Kidney capillary endothelial cell (primary cell): ENCODE results near the gene C1orf50.
A peak's percentile ranks its signal among the peaks of the same experiment; 100 is the strongest.
"Not testable (repeated sequence)": the region's sequence is repeated elsewhere in the genome, so short reads cannot be mapped to it uniquely, and the experiment has no call there.

Experiments used
- DNase-seq: peaks from one replicate; pipeline ENCODE4 v3.0.0-alpha.2; 2018; ENCODE audit warnings: low spot score

The C1orf50 gene

DNA sequence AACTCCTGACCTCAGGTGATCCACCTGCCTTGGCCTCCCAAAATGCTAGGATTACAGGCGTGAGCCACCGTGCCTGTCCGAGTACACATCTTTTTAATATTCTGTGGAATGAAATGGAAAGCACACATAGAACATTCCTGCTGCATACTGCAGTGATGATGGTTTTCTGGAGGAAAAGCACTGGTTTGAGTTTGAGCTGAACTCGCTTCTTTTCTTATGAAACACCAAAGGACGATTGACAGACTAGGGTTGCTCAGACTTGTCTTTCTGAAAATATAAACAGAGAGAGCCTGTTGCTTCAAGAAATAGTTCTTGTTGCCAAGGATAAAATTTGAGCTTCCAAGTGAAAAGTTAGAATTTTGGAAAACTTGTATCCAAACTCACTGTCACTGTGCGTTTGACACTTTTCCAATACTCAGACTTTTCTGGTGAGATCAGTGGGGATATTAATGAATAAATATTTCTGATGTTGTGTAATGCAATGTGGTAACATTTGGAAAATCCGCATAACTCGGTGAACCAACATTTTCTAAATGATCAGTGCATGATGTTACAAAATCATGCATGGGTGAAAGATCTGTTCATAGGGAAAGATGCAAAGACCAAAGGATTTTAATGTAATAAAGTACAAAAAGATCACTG is 34.9 kb downstream of the C1orf50 start:
- no peak for DNase-seq

- DNase-seq, result no peak
These were observed 39.1 kb downstream of the C1orf50 start for GRCh38 chr1:42806171-42806570.

DNA sequence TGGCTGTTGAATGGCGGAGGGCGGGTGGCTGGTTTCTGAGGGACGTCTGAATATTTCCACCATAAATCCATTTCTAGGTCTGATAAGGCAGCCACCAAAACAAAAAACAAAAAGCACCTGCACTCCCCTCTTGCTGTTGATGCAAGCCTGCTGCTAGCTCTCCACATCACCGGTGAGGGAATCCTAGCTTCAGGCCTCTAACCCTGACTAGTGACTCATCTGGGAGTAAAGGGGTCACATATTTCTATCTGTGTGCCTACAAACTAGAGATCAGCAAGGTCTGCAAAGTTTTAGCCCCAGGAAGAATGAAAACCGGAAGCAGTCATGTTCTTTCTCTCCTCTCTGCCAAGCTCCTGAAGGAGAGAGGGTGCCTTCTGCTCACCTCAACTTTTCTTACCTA is 39.5 kb downstream of the C1orf50 start:
- no peak for DNase-seq

GRCh38 chr1:42807056-42807668 is 40.1 kb downstream of the C1orf50 start:
- DNase-seq, result no peak

DNA sequence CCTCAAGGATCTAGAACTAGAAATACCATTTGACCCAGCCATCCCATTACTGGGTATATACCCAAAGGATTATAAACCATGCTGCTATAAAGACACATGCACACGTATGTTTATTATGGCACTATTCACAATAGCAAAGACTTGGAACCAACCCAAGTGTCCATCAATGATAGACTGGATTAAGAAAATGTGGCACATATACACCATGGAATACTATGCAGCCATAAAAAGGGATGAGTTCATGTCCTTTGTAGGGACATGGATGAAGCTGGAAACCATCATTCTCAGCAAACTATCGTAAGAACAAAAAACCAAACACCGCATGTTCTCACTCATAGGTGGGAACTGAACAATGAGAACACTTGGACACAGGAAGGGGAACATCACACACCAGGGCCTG is 47.8 kb downstream of the C1orf50 start:
- DNase-seq, result not testable (repeated sequence)

DNA sequence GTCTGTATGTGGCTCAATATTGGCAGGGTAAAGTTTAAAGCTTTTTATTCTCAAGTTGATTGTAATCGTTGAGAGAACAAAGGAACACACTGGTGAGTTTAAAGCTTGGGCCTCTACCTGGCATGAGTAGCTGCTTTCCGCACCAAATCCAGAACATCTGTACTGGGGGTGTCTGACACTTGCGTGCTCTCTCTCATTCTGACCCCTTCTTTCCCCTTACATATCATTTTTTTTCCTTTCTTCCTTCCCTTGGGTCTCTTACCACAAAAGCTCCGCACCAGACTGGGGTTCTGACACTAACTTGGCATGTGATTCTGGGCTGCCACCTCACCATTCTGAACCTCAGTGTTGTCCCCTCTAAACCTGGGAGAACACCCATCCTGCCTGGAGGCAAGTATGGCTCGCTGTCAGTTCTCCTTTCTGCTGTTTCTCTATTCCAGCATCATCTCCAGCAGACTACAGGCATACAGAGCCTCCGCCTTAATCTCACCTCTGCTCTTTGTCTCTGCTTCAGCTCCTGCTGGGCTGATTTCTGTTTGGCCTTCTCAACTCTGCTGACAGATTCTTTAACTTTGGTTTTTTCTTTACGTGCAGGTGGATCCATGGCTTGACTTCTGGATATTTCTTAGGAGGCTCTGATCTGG is 49.0 kb downstream of the C1orf50 start:
- DNase-seq, result peak; percentile 10

DNA sequence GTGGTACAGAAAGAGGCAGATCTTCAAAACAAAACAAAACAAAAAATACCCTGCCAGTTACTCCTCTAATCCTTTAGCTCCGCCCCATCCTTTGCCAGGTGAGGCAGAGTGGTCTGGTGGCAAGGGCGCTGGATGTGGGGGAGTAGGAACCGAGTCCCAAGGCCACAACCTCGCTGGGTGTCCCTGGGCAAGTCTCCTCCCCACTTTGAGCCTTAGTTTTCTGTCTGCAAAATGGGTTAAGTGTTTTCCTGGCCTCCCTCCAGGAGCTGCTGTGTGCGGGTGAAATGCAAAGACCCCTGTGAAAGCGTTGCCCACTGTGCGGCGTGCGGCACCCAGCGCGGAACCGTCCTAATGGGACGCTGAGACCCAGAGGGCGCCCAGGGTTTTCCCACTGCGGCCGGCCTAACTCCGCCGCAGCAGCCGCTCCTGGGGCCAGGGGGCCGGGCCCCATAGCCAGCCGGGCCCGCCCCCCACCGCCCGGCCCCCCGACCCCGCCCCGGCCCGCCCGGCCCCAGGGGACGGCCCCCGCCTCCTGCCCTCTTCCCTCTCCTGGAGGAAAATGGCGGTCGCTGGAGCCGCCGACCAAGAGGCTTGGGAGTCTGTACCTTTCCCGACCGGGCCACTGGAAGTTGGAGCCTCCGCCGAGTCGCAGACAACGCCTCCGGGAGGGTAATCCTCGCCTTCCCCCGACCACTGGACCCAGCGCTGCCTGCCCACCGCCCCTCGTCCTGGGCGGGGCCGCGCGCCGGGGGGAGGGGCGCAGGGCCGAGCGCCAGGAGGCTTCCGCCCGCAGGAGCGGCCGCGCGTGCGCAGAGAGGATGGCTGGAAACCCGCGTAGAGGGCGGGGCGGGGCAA is 49.8 kb downstream of the C1orf50 start, which contains the start of the genes ERMAP and SVBP:
ERMAP (plus strand) TSS at position 538 of the 855 bp plus-strand sequence. CDS start 13,327 bp downstream, outside the sequence.
SVBP (minus strand) TSS at position 813 of the 855 bp plus-strand sequence. CDS start 853 bp downstream, outside the sequence.
- DNase-seq, result peak; percentile 84

- DNase-seq, result no peak
These were observed 50.4 kb downstream of the C1orf50 start for GRCh38 chr1:42817440-42817767.

DNA sequence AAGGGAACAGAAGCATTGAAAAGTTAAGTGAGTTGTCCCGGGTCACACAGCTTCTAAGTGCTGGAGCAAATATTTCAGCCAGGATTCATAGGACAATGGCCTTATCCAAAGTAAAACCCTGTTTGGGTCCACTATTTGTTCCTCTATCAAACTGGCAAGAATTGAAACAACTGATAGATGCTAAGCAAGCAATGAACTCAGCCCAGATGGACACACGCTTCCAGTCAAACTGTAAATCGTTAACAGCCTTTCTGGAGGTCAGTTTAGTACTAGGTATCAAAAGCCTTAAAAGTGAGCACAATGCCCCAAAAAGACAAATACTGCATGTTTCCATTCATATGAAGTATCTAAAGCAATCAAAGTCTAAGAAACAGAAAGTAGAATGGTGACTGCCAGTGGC is 50.9 kb downstream of the C1orf50 start:
- no peak for DNase-seq

- no peak for DNase-seq
These were observed 53.8 kb downstream of the C1orf50 start for GRCh38 chr1:42820813-42821212.

DNA sequence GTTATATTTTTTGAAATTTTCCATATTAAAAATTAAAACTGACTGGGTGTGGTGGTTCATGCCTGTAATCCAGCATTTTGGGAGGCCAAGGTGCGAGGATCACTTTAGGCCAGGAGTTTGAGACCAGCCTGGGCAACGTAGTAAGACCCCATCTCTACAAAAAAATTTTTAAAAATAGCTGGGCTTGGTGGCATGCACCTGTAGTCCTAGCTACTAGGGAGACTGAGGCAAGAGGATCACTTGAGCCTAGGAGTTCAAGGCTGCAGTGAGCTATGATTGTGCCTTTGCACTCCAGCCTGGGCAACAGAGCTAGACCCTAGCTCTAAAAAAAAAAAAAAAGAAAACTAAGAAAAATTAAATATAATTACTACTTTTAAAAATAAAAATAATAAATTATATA is 54.6 kb downstream of the C1orf50 start:
- no peak for DNase-seq

DNA sequence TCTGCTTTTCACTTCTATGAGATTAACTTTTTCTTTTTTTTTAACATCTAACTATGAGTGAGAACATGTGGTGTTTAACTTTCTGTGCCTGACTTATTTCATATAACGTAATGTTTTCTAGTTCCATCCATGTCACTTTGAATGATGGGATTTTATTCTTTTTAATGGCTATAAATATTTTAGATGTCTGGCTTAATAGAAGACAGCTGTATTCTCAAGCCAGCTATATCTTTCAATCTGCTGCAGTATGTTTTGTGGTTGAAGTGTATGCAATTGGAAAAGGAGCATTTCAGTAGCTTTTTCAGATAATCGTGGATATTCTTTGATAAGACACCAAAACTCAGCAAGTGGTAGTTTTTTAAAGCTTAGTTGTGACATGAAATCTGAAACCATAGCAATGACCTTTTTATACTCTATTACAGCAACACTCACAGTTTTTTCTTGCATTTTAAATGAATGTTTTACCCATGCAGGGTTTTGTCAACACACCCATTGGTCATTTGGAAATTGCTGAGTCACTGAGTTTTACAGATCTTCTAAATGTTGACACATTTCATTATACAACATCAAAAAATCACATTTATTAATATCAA is 55.8 kb downstream of the C1orf50 start:
- DNase-seq, result no peak

- no peak for DNase-seq
These were observed 57.5 kb downstream of the C1orf50 start for GRCh38 chr1:42824481-42825035.

DNA sequence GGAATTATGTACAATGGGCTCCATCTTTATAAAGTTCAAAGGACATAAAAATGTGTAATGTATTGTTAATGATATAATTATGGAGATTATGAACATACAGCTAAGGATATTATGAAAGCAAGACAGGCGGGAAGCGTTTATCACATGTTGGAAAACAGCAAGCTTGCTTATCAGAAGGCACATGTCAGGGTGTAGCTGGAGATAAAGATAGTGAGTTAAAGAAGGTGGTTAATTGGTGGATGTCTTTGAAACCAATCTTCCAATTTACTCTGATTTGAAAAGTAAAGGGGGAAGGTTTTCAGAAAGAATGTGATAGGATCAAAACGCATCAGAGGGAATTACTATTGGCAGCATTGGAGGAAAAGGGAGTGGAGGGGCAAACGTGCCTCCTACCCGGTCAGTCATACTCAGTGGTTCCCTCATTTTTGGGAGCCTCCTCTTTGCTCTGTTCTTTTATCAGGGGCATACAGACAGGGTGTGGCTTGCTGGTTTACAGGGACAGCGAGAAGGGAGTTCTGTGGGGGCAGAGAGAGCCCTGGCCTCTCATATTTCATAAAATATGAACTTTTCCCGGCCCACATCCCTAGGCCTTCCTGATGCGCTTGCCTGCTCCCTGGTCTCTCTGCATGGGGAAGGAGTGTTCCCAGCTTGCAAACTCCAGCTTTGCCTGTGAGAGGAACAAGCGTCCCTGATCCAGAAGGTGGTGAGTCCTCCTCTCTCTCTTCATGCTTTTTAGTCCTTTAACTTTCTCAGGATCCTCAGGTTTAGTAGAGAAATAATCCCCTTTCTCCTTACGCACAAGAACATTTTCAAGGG is 58.2 kb downstream of the C1orf50 start:
- no peak for DNase-seq
